ES-I3 (cell line): ENCODE measurements around the gene GBE1.

Source experiments
- H3K36me3 ChIP-seq: 2 replicates; pipeline ENCODE4 v1.6.1; 2013; ENCODE audit warnings: mild to moderate bottlenecking, low read length, control low read depth, moderate library complexity; ENCODE audit not compliant: insufficient read depth
- H3K4me1 ChIP-seq: 2 replicates; pipeline ENCODE4 v1.6.1; 2013; ENCODE audit warnings: mild to moderate bottlenecking, control low read depth, low read length; ENCODE audit not compliant: insufficient read depth
- H3K9ac ChIP-seq: 2 replicates; pipeline ENCODE4 v1.6.1; 2013; ENCODE audit warnings: low read depth, mild to moderate bottlenecking, low read length, moderate library complexity
- H3K9me3 ChIP-seq: 2 replicates; pipeline ENCODE4 v1.6.1; 2013; ENCODE audit warnings: mild to moderate bottlenecking, low read length, moderate library complexity; ENCODE audit not compliant: control insufficient read depth, insufficient read depth

Gene GBE1

GRCh38 chr3:81544385-81544784, 217.1 kb downstream of the GBE1 start:
- Histone ChIP-seq H3K9me3 (0 out of 2 replicates have a peak, but pooled peaks cover 9% of the 10 kb centered on the region), H3K4me1 (no peaks in the 10 kb centered on the region), H3K36me3 (no peaks in the 10 kb centered on the region), H3K9ac (no peak overlapping the region)

DNA sequence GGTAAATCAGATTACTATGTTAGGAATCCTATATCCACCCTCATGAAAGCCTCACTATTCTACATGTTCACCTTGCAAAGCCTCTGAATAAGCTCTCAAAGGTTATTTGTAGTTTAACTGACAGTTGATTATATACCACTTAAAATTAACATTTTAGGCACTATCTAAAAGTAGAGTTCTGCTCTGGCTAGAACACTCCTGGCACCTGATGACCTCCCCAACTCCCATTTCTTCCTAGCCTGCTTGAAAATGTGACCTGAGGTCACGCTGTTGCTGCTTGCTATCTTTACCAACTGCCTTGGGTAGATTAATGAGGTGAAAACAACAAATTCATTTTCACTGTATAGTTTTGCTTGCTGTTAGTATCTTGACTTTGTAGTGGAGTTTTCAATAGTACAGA, 220.7 kb downstream of the GBE1 start:
- H3K9me3 ChIP-seq: no peaks in the 10 kb centered on the region
- no peaks in the 10 kb centered on the region for H3K36me3 ChIP-seq
- H3K9ac ChIP-seq: no peak overlapping the region
- H3K4me1 ChIP-seq: peaks cover 5% of the 10 kb centered on the region; the same call in 1 of the 2 replicates

- Histone ChIP-seq H3K4me1 (peaks cover 5% of the 10 kb centered on the region; the same call in 1 of the 2 replicates), H3K36me3 (no peaks in the 10 kb centered on the region), H3K9me3 (no peaks in the 10 kb centered on the region), H3K9ac (no peak overlapping the region)
These were observed 229.6 kb downstream of the GBE1 start for GRCh38 chr3:81531846-81532245.

DNA sequence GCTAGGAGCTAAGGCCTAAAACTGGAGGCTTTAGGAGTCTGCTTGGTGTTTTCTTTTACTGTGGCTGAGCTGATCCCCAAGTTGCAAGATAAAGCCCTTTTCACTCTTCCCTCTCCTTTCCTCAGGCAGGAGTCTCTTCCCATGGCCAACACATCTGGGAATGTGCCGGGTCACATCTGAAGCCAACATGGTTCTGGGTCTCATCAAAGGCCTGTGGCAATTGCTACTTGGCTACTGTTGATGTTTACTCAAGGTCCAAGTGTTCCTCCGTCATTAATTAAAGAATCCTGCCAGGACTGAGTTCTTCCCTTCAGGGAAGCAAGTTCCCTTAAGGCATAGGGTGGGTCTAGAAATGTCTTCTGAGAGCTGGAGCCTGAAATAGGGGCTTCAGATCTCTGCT, 230.2 kb downstream of the GBE1 start:
- Histone ChIP-seq H3K9ac (no peak overlapping the region), H3K36me3 (no peaks in the 10 kb centered on the region), H3K4me1 (no peaks in the 10 kb centered on the region; the same call in 1 of the 2 replicates), H3K9me3 (no peaks in the 10 kb centered on the region)

GRCh38 chr3:81530180-81530939, 231.1 kb downstream of the GBE1 start:
- H3K36me3 ChIP-seq: no peaks in the 10 kb centered on the region
- H3K4me1 ChIP-seq: no peaks in the 10 kb centered on the region
- H3K9ac ChIP-seq: no peak overlapping the region
- no peaks in the 10 kb centered on the region for H3K9me3 ChIP-seq

GRCh38 chr3:81521855-81522254, 239.6 kb downstream of the GBE1 start:
- H3K4me1 ChIP-seq: no peaks in the 10 kb centered on the region
- H3K36me3 ChIP-seq: no peaks in the 10 kb centered on the region
- no peak overlapping the region for H3K9ac ChIP-seq
- no peaks in the 10 kb centered on the region for H3K9me3 ChIP-seq

DNA sequence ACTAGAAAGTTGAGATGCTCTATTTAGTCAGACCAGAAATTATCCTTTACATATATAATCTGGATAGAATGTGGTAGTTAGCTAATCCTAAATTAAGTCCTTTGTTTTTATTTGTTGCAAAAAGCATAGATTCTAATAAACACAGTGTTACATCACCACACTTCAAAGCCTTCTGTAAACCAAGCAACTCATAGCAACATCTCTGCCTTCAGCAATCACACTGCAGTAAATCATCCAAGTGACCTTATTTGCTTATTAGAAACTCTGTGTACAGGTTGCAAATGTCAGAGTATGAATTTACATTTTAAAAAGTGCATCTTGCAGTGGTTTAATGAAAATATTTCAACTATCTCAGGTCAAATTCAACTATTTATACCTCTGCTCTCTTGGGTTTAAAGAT, 242.5 kb downstream of the GBE1 start:
- H3K36me3 ChIP-seq: no peaks in the 10 kb centered on the region
- no peak overlapping the region for H3K9ac ChIP-seq
- H3K9me3 ChIP-seq: no peaks in the 10 kb centered on the region
- no peaks in the 10 kb centered on the region for H3K4me1 ChIP-seq

- Histone ChIP-seq H3K9me3 (no peaks in the 10 kb centered on the region), H3K9ac (no peak overlapping the region), H3K4me1 (no peaks in the 10 kb centered on the region), H3K36me3 (no peaks in the 10 kb centered on the region)
These were observed 245.4 kb downstream of the GBE1 start for GRCh38 chr3:81516042-81516441.

DNA sequence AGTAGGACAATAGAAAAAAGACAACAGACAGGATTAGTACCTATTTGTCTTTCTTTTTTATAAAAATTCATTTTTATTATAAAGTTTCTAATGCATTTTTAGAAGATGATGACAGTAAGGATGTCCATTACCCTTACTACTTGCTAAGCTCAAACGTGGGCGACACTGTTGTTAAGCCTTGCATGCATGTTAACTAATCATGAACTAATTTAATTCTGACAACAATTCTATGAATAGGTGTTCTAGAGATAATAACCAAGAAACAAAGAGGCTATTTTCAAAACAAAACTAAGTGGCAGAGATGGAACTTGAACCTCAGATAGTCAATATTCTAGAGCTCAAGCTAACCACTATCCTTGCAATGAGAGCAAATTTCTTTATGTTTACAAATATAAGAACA, 247.9 kb downstream of the GBE1 start:
- no peaks in the 10 kb centered on the region for H3K36me3 ChIP-seq
- no peaks in the 10 kb centered on the region for H3K4me1 ChIP-seq
- no peak overlapping the region for H3K9ac ChIP-seq
- H3K9me3 ChIP-seq: no peaks in the 10 kb centered on the region

DNA sequence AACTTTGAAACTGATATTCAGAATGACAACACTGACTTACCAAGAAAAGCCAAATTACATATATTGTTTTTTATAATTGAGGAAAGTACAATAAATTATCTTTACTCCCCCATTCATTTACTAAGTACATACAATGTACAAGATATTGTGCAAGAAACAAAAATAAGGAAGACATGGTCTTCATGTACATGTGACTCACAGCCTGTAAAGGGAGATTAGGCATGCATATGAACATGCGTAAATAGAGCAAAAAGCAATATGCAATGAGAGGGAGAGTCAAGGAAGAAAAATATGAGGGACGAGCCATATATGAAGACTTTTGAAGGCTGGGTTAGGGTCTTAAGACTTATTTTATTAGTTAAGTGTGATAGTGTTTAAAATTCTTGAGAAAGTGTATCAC, 258.4 kb downstream of the GBE1 start:
- Histone ChIP-seq H3K9me3 (peaks cover 3% of the 10 kb centered on the region; the same call in 1 of the 2 replicates), H3K4me1 (no peaks in the 10 kb centered on the region), H3K9ac (no peak overlapping the region), H3K36me3 (no peaks in the 10 kb centered on the region)

DNA sequence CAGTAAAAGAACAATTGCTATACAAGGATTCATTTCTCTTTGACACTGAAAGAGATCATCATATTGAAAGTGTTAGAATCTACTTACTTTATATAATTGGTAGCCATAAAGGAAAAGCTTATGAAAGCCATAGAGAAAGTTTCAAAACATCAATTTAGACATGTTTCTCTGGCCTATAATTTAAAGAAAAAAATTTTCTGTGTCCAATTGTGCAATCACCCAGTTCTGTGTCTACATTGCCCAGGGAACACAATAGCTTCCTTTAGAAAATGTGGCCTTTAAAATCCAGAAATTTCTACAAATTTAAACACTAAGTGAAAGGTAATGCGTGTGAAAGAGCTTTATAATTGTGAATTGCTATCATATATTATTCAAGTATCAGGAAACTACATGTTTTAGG, 259.2 kb downstream of the GBE1 start:
- peaks cover 3% of the 10 kb centered on the region; the same call in 1 of the 2 replicates for H3K9me3 ChIP-seq
- H3K36me3 ChIP-seq: no peaks in the 10 kb centered on the region
- no peak overlapping the region for H3K9ac ChIP-seq
- no peaks in the 10 kb centered on the region for H3K4me1 ChIP-seq

- Histone ChIP-seq H3K9ac (no peak overlapping the region), H3K4me1 (no peaks in the 10 kb centered on the region), H3K9me3 (peaks cover 3% of the 10 kb centered on the region; the same call in 1 of the 2 replicates), H3K36me3 (no peaks in the 10 kb centered on the region)
These were observed 261.4 kb downstream of the GBE1 start for GRCh38 chr3:81500039-81500438.

DNA sequence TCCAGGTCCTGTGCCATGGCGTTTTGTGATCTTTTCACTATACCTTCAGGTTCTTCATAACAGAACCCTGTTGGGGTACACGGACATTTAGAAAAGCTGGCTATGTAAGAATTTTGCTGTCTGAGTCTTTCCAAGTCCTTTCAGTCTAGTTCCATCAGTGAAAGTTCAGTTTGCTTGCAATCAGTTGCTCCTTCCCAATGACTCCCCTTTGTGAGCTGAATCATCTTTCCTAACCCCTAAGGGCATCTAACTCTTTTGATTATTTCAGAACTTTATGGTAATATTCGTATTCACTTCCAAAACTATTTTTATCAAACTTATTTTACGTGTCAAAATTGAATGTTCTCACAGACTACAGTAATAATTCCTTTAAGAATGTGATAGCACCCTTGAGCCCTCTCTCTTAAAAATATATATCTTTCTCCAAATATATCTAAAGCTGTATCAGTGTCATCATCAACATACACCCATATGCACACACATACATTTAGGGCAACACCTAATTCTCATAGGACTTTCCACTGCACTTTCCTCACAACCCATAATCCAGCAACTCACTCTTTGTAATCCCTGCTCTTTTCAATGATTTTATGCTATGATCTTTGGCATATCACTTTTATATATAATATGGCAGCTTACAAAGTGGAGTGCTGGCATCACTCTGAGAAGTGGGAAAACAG, 263.7 kb downstream of the GBE1 start:
- no peaks in the 10 kb centered on the region; the same call in 1 of the 2 replicates for H3K36me3 ChIP-seq
- H3K9me3 ChIP-seq: peaks cover 3% of the 10 kb centered on the region; the same call in 1 of the 2 replicates
- no peak overlapping the region for H3K9ac ChIP-seq
- no peaks in the 10 kb centered on the region for H3K4me1 ChIP-seq

- Histone ChIP-seq H3K9ac (no peak overlapping the region), H3K9me3 (peaks cover 3% of the 10 kb centered on the region; the same call in 1 of the 2 replicates), H3K4me1 (no peaks in the 10 kb centered on the region), H3K36me3 (no peaks in the 10 kb centered on the region; the same call in 1 of the 2 replicates)
These were observed 264.9 kb downstream of the GBE1 start for GRCh38 chr3:81496407-81497104.
